H1 (cell line): ENCODE results near the gene ABCD4. TPM values are rescaled to one million over a fixed set of nuclear protein-coding genes. Genes with fewer than 3 reads are reported as not detected.

Source experiments
- CTCF ChIA-PET: fragments of 300-600 bp; sonication (Branson Sonifier 250); formaldehyde crosslinking; loops from one replicate; lab custom pipeline; 2021; ENCODE audit not compliant: partially characterized antibody; lab: Charles Lee
- POLR2A ChIA-PET: fragments of 300-600 bp; sonication (Branson Sonifier 250); formaldehyde crosslinking; loops from one replicate; lab custom pipeline; 2021; ENCODE audit warnings: inconsistent platforms; ENCODE audit not compliant: partially characterized antibody; lab: Charles Lee
- DNase-seq, 2 experiments: peaks; one replicate each; pipeline versions ENCODE4 v3.0.0 to v3.0.0-alpha.2; 2010 to 2022; ENCODE audit warnings: low spot score in 2 of 2, low read depth in 1 of 2, mixed read lengths in 1 of 2
- FAIRE-seq: peaks from 2 replicates; lab custom pipeline; 2011; peaks lifted over from hg19 to GRCh38; lab: Jason Lieb, UNC
- H2AFZ ChIP-seq: 2 replicates; pipeline ENCODE4 v1.8.1; 2012; ENCODE audit warnings: low read length, inconsistent platforms
- H2AK5ac ChIP-seq: 2 replicates; pipeline ENCODE4 v1.6.1; 2013; ENCODE audit warnings: low read depth, low read length
- H2BK120ac ChIP-seq: replicated peaks from 2 replicates; pipeline ENCODE3; 2013; ENCODE audit warnings: low read depth, low read length, inconsistent platforms
- H2BK12ac ChIP-seq: 2 replicates; pipeline ENCODE4 v1.6.1; 2013; ENCODE audit warnings: low read depth, low read length
- H2BK15ac ChIP-seq: 2 replicates; pipeline ENCODE4 v1.6.1; 2013; ENCODE audit warnings: low read length
- H2BK20ac ChIP-seq: 2 replicates; pipeline ENCODE4 v1.6.1; 2013; ENCODE audit warnings: low read length
- H2BK5ac ChIP-seq: 2 replicates; pipeline ENCODE4 v1.6.1; 2013; ENCODE audit warnings: low read depth, low read length
- H3K14ac ChIP-seq: 2 replicates; pipeline ENCODE4 v1.6.1; 2013; ENCODE audit warnings: inconsistent platforms; ENCODE audit not compliant: insufficient read length
- H3K18ac ChIP-seq: 2 replicates; pipeline ENCODE4 v1.6.1; 2013; ENCODE audit warnings: low read length; ENCODE audit errors: extremely low read depth
- H3K23ac ChIP-seq: 2 replicates; pipeline ENCODE4 v1.6.1; 2013; ENCODE audit warnings: inconsistent platforms; ENCODE audit not compliant: insufficient read length
- H3K23me2 ChIP-seq: 2 replicates; pipeline ENCODE4 v1.6.1; 2013; ENCODE audit warnings: low read depth, low read length
- H3K27ac ChIP-seq: 2 replicates; pipeline ENCODE4 v1.6.1; 2011; ENCODE audit warnings: low read depth, low read length, inconsistent platforms
- H3K27me3 ChIP-seq, 4 experiments: replicated peaks in 1 of 4; 1 replicate in 1 of 4; 2 replicates in 3 of 4; pipeline versions ENCODE4 v1.6.1 to v1.8.1; 2011 to 2013; ENCODE audit warnings: low read length in 3 of 4, mild to moderate bottlenecking in 3 of 4, inconsistent platforms in 2 of 4, mixed read lengths in 2 of 4, moderate library complexity in 1 of 4; ENCODE audit not compliant: control insufficient read depth in 3 of 4, insufficient read depth in 3 of 4; ENCODE audit errors: extremely low read depth in 1 of 4
- H3K36me3 ChIP-seq, 4 experiments: 2 replicates each; pipeline versions ENCODE4 v1.6.1 to v1.8.1; 2011 to 2013; ENCODE audit warnings: mild to moderate bottlenecking in 4 of 4, low read length in 3 of 4, moderate library complexity in 2 of 4, control low read depth in 1 of 4, inconsistent platforms in 1 of 4; ENCODE audit not compliant: insufficient read depth in 4 of 4, control insufficient read depth in 2 of 4
- H3K4ac ChIP-seq: replicated peaks from 2 replicates; pipeline ENCODE3; 2013; ENCODE audit warnings: low read length, low read depth, mixed read lengths, inconsistent platforms; ENCODE audit not compliant: insufficient read length
- H3K4me1 ChIP-seq, 4 experiments: replicated peaks in 1 of 4; 1 replicate in 1 of 4; 2 replicates in 3 of 4; pipeline versions ENCODE4 v1.6.1 to v1.8.1; 2011 to 2013; ENCODE audit warnings: low read length in 3 of 4, inconsistent platforms in 2 of 4, mixed read lengths in 1 of 4; ENCODE audit not compliant: insufficient read depth in 4 of 4, control insufficient read depth in 3 of 4
- H3K4me2 ChIP-seq, 2 experiments: 2 replicates each; pipeline versions ENCODE4 v1.6.1 to v1.8.1; 2011 to 2013; ENCODE audit warnings: low read depth in 2 of 2, low read length in 2 of 2, control low read depth in 1 of 2, inconsistent platforms in 1 of 2, mild to moderate bottlenecking in 1 of 2; ENCODE audit not compliant: insufficient read depth in 1 of 2
- H3K4me3 ChIP-seq, 4 experiments: fragments of 200-600, 300-600 bp in 1 of 4; sonication (generic), shearing (Covaris generic), sonication (Bioruptor Twin) in 1 of 4; 2 replicates each; pipeline versions ENCODE4 v1.5.1 to v1.8.1; 2011 to 2016; ENCODE audit warnings: low read length in 4 of 4, low read depth in 3 of 4, control low read depth in 2 of 4, inconsistent platforms in 2 of 4, mild to moderate bottlenecking in 2 of 4, mixed read lengths in 1 of 4, moderate library complexity in 1 of 4; ENCODE audit not compliant: insufficient read depth in 2 of 4; ENCODE audit errors: extremely low read depth in 1 of 4
- H3K56ac ChIP-seq: replicated peaks from 2 replicates; pipeline ENCODE3; 2013; ENCODE audit warnings: low read depth, mild to moderate bottlenecking, mixed read lengths, low read length, inconsistent platforms; ENCODE audit not compliant: insufficient read length
- H3K79me1 ChIP-seq: 2 replicates; pipeline ENCODE4 v1.6.1; 2013; ENCODE audit warnings: low read depth, low read length, control low read depth
- H3K79me2 ChIP-seq, 2 experiments: 2 replicates each; pipeline versions ENCODE4 v1.6.1 to v1.8.1; 2012 to 2013; ENCODE audit warnings: low read length in 2 of 2, mild to moderate bottlenecking in 2 of 2, inconsistent platforms in 1 of 2; ENCODE audit not compliant: insufficient read depth in 2 of 2, control insufficient read depth in 1 of 2
- H3K9ac ChIP-seq, 4 experiments: replicated peaks in 1 of 4; 1 replicate in 1 of 4; 2 replicates in 3 of 4; pipeline versions ENCODE4 v1.6.1 to v1.8.1; 2011 to 2013; ENCODE audit warnings: low read depth in 3 of 4, low read length in 3 of 4, control low read depth in 2 of 4, mild to moderate bottlenecking in 2 of 4, moderate library complexity in 2 of 4, inconsistent platforms in 1 of 4; ENCODE audit errors: extremely low read depth in 1 of 4
- H3K9me3 ChIP-seq, 2 experiments: 2 replicates each; pipeline versions ENCODE4 v1.6.1 to v1.8.1; 2012 to 2013; ENCODE audit warnings: mild to moderate bottlenecking in 2 of 2, moderate library complexity in 2 of 2, control low read depth in 1 of 2, inconsistent platforms in 1 of 2, low read depth in 1 of 2, low read length in 1 of 2, mixed read lengths in 1 of 2; ENCODE audit not compliant: insufficient read depth in 2 of 2
- H4K20me1 ChIP-seq, 2 experiments: replicated peaks in 1 of 2; 2 replicates each; pipeline versions ENCODE3 to v1.8.1; 2011 to 2013; ENCODE audit warnings: inconsistent platforms in 2 of 2, low read length in 2 of 2, mild to moderate bottlenecking in 1 of 2; ENCODE audit not compliant: insufficient read depth in 2 of 2, control insufficient read depth in 1 of 2
- H4K5ac ChIP-seq: 2 replicates; pipeline ENCODE4 v1.6.1; 2013; ENCODE audit warnings: low read length, low read depth, mixed read lengths, inconsistent platforms; ENCODE audit not compliant: insufficient read length
- H4K8ac ChIP-seq: 2 replicates; pipeline ENCODE4 v1.8.0; 2013; ENCODE audit warnings: mild to moderate bottlenecking, moderate library complexity, low read length, inconsistent platforms; ENCODE audit not compliant: insufficient read depth; ENCODE audit errors: extremely low read depth
- H4K91ac ChIP-seq: replicated peaks from 2 replicates; pipeline ENCODE3; 2013; ENCODE audit warnings: low read length, mixed read lengths, inconsistent platforms; ENCODE audit not compliant: insufficient read length
- CEBPB ChIP-seq: IDR thresholded peaks from 2 replicates; pipeline ENCODE4 v1.6.1; 2012; ENCODE audit warnings: low read depth, low read length
- CREB1 ChIP-seq: IDR thresholded peaks from 2 replicates; pipeline ENCODE4 v1.6.1; 2012; ENCODE audit warnings: inconsistent platforms
- EP300 ChIP-seq, 2 experiments: IDR thresholded peaks; 1 replicate in 1 of 2; 2 replicates in 1 of 2; pipeline ENCODE4 v1.6.1; 2011 to 2012; ENCODE audit warnings: low read depth in 2 of 2, low read length in 2 of 2, mild to moderate bottlenecking in 2 of 2, borderline replicate concordance in 1 of 2, inconsistent platforms in 1 of 2, moderate library complexity in 1 of 2
- KDM1A ChIP-seq: fragments of 200-600, 300-600 bp; sonication (generic); IDR thresholded peaks from 2 replicates; pipeline ENCODE4 v1.7.1; 2016; ENCODE audit warnings: mild to moderate bottlenecking, low read length, borderline replicate concordance
- SIX5 ChIP-seq: IDR thresholded peaks from 2 replicates; pipeline ENCODE4 v1.6.1; 2011; ENCODE audit warnings: mild to moderate bottlenecking, low read depth, low read length
- TEAD4 ChIP-seq: IDR thresholded peaks from 2 replicates; pipeline ENCODE4 v1.6.1; 2012; ENCODE audit warnings: low read depth, low read length, inconsistent platforms, mixed read lengths
- WGBS, 2 experiments: shearing (Covaris generic) in 1 of 2; methylation state at CpG; one replicate each; pipeline versions ENCODE4 v1.1.6 to v1.1.7; 2013 to 2015; ENCODE audit warnings: low lambda C conversion rate in 2 of 2, mixed read lengths in 2 of 2, inconsistent platforms in 1 of 2, low coverage in 1 of 2, missing lambda C conversion rate in 1 of 2; ENCODE audit not compliant: insufficient replicate concordance in 2 of 2, insufficient coverage in 1 of 2, insufficient read length in 1 of 2; ENCODE audit errors: extremely low coverage in 1 of 2, missing lambda C conversion rate in 1 of 2; 5-methylcytosine and 5-hydroxymethylcytosine counted together
- polyA plus RNA-seq, 7 experiments: library from polyadenylated mRNA; depleted of rRNA in 3 of 7; stranded (reverse) in 5 of 7; unstranded in 2 of 7; fragments of >200 nt in 5 of 7; fragments of 200-250 nt in 2 of 7; gene quantifications; 1 replicate in 5 of 7; 2 replicates in 1 of 7; 4 replicates in 1 of 7; pipeline versions ENCODE4 v1.2.1 to v1.2.3, GENCODE V29; 2011 to 2013; ENCODE audit warnings: missing spikeins in 2 of 7, mixed read lengths in 2 of 7
- total RNA-seq: library from RNA; stranded (reverse); fragmentation: NEBNext Ultra II Directional; extraction: Animal tissue kit (Norgen Biotek cat#: 25700); gene quantifications from 2 replicates; pipeline ENCODE4 v1.2.1, GENCODE V29; 2021
- TF ChIP-seq, protein P1 (sequence below): IDR thresholded peaks from 2 replicates; pipeline ENCODE4 v1.6.1; 2012; ENCODE audit warnings: inconsistent platforms

ABCD4 gene
- total and polyA plus RNA-seq, 2 of the 8 experiments (the other 6 are each of a cell fraction or from before 2014, with no cell fraction given): 47.9 to 97.7 TPM

DNA sequence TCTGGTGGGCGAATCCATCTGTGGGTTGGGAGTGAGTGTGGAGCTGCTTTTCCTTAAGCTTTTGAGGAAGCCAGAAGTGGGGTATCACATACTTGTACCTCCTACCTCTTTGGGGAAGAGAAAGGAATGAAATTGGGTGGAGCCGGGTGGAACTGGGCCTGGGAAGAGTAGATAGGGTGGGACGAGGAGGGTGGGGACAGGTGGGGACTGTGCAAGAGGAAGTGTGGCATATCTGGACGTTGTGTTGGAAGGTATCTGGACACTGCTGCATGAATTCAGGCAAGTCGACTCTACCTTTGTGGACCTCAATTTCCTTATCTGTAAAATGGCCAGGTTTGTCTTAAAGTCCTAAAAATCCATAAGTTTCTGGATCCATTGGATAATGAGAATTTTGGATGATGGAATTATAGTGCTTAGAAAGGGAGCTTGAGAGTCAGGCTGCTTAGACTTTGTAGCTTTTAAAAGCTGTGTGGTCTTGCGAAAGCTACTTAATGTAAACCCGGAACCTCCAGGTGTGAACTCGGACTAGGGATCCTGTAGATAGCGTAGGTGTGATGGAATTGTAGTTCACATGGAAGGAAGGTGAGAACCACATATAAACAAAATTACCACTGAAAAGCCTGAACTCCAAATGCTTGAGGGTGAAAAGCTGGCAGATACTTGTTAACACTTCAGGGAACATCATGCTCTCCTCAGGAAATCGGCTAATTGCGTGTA lies 47.6 kb upstream of the ABCD4 start:
- Histone ChIP-seq H3K9me3 (no peaks in the 10 kb centered on the region), H2BK120ac (no peak overlapping the region), H3K14ac (peak overlapping the region; percentile 20), H4K20me1 (peaks cover 13 to 19% of the 10 kb centered on the region in 2 experiments), H3K4ac (peak overlapping the region; percentile 30), H2BK15ac (no peak overlapping the region), H3K36me3 (peaks cover 0 to 27% (median 0%) of the 10 kb centered on the region in 4 experiments; a peak in 2 of 8 replicates), H4K91ac (no peak overlapping the region), H3K4me3 (peak overlapping the region; percentile 87 to 98 (median 90)), H3K27ac (peak overlapping the region; percentile 92; the same call in 1 of the 2 replicates), H3K4me2 (peak overlapping the region; percentile 95 to 96), H2BK5ac (0 out of 2 replicates have a peak overlapping the region, but pooled peaks have one; percentile 97), H3K27me3 (no peaks in the 10 kb centered on the region), H2BK12ac (no peak overlapping the region), H3K79me2 (peaks cover 43 to 93% of the 10 kb centered on the region in 2 experiments), H2AK5ac (no peak overlapping the region), H3K56ac (no peak overlapping the region), H3K18ac (no peak overlapping the region; the same call in 1 of the 2 replicates), H3K4me1 (peaks cover 4 to 20% (median 12%) of the 10 kb centered on the region in 4 experiments), H2BK20ac (no peak overlapping the region), H3K79me1 (no peaks in the 10 kb centered on the region), H3K23me2 (peaks cover 30% of the 10 kb centered on the region), H4K5ac (peak overlapping the region; percentile 7), H3K23ac (no peak overlapping the region), H3K9ac (peak overlapping the region; percentile 34 to 93 (median 77); a peak in 5 of 7 replicates), H4K8ac (no peak overlapping the region), H2AFZ (no peak overlapping the region)
- ChIA-PET CTCF (interaction anchor here (0.6 to 8.5 kb wide), 20 partner anchors 8 to 187 kb away, joined by 3 to 49 read pairs (median 4); no protein-coding TSS in a partner anchor), POLR2A (interaction anchor here (0.7 to 15.0 kb wide), 21 partner anchors 8 to 132 kb away, joined by 3 to 282 read pairs (median 4); partner anchors contain the start of genes ABCD4 and SYNDIG1L)
- TF ChIP-seq CEBPB: no peak
- TF ChIP-seq SIX5: no peak
- no peak for TF ChIP-seq TEAD4
- TF ChIP-seq EP300 (IDR thresholded peaks at IDR 0.05; ENCODE audit: borderline replicate concordance in 1 of 2, low read depth in 2 of 2, low read length in 2 of 2): no peak
- TF ChIP-seq CREB1: no peak
- TF ChIP-seq KDM1A: peak; percentile 64; the same call in 1 of the 2 replicates
- TF ChIP-seq, protein P1, sequence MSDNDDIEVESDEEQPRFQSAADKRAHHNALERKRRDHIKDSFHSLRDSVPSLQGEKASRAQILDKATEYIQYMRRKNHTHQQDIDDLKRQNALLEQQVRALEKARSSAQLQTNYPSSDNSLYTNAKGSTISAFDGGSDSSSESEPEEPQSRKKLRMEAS: no peak
- DNase-seq (no peak), FAIRE-seq (peak; percentile 60)
- whole genome bisulfite sequencing, 2 experiments: 15% methylated on average over 11 of the region's 11 CpGs; no CpG with 5 or more reads in 1 of the 2 experiments
